ENCODE data around the gene IGFBP3. TPM values are rescaled to one million over a fixed set of nuclear protein-coding genes. Genes with fewer than 3 reads are reported as not detected.
"Not testable (repeated sequence)": the region's sequence is repeated elsewhere in the genome, so short reads cannot be mapped to it uniquely, and the experiment has no call there.

Gene IGFBP3
- total RNA-seq, 1 donor from 2014 or later: 40.2 TPM

DNA sequence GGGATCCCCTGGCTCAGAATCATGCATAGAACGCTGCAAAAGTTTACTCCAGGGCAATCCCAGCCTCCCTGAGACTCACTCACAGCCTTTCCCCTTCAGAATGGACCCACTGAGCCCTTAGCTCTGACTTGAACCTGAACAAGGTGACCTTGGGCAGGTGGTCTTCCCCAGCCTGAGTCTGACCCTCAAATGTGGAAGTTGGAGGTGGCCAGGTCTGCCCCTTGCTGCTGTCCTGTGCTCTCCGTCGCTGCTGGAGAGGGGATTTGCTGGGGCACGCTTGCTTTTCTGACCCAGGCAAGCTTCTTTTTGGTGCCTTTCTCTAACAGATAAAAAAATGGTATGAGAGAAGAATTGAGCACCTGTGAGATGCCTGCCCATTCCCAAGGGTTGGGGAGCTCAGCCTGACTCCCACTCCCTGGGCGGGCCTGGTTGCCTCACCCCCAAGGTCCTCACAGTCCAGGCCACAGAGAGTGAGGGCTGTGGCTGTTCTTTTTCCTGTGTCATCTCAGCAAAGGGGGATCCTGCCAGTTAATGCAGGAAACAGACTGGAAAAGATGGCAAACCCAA is 46.6 kb upstream of the IGFBP3 start:
- H3K36me3 Mint-ChIP-seq (ENCODE audit: low read depth): no peaks in the 10 kb centered on the region
- TF ChIP-seq, protein P1, sequence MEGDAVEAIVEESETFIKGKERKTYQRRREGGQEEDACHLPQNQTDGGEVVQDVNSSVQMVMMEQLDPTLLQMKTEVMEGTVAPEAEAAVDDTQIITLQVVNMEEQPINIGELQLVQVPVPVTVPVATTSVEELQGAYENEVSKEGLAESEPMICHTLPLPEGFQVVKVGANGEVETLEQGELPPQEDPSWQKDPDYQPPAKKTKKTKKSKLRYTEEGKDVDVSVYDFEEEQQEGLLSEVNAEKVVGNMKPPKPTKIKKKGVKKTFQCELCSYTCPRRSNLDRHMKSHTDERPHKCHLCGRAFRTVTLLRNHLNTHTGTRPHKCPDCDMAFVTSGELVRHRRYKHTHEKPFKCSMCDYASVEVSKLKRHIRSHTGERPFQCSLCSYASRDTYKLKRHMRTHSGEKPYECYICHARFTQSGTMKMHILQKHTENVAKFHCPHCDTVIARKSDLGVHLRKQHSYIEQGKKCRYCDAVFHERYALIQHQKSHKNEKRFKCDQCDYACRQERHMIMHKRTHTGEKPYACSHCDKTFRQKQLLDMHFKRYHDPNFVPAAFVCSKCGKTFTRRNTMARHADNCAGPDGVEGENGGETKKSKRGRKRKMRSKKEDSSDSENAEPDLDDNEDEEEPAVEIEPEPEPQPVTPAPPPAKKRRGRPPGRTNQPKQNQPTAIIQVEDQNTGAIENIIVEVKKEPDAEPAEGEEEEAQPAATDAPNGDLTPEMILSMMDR (conservative IDR thresholded peaks at IDR 0.05): no peak
- no peak overlapping the region for H3K4me3 Mint-ChIP-seq
- no peak overlapping the region for H3K27ac Mint-ChIP-seq (ENCODE audit: unreplicated experiment)
- H3K27me3 Mint-ChIP-seq (ENCODE audit: low read depth): peaks cover 34% of the 10 kb centered on the region
- H3K4me1 Mint-ChIP-seq: no peaks in the 10 kb centered on the region
- no peak for DNase-seq (ENCODE audit: low read depth, low spot score)
- H3K9me3 Mint-ChIP-seq: no peaks in the 10 kb centered on the region

DNA sequence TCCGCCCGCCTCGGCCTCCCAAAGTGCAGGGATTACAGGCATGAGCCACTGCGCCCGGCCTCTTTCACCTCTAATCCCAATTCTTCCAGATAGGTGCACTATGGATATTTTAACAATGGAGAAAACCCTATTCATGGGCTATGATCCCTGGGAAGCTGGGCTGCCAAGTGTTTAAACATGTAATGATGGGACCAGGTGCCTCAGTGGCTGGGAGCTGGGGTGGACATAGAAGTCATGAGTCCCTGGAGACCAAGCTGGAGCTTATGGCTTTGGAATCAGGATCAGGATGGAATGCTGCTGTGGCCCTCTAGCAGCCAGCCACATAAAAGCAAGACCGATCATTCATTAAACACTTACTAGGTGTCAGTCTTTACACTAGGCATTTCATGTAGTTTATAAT is 41.8 kb upstream of the IGFBP3 start:
- no peaks in the 10 kb centered on the region for H3K9me3 Mint-ChIP-seq
- H3K36me3 Mint-ChIP-seq (ENCODE audit: low read depth): no peaks in the 10 kb centered on the region
- no peaks in the 10 kb centered on the region for H3K4me1 Mint-ChIP-seq
- H3K27ac Mint-ChIP-seq (ENCODE audit: unreplicated experiment): no peak overlapping the region
- no peak for DNase-seq (ENCODE audit: low read depth, low spot score)
- TF ChIP-seq, protein P1 (conservative IDR thresholded peaks at IDR 0.05): no peak
- H3K27me3 Mint-ChIP-seq (ENCODE audit: low read depth): peaks cover 4% of the 10 kb centered on the region
- no peak overlapping the region for H3K4me3 Mint-ChIP-seq

DNA sequence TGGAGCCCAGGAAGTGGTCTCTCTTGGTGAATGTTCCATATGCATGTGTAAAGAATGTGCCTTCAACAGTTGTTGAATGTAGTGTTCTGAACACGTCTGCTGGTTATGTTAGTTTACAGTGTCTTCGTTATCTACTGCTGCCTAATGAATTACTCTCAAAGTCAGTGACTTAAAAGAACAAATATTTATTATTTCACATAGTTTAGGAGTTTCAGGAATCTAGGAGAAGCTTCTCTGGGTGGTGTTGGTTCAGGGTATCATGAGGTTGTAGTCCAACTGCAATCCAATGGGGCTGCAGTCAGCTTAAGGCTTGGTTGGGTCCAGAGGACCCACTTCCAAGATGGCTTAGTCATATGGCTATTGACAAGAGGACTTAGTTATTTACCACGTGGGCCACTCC is 36.6 kb upstream of the IGFBP3 start:
- TF ChIP-seq, protein P1 (conservative IDR thresholded peaks at IDR 0.05): no peak
- Mint-ChIP-seq H3K9me3 (no peaks in the 10 kb centered on the region), H3K36me3 (ENCODE audit: low read depth) (no peaks in the 10 kb centered on the region), H3K27ac (ENCODE audit: unreplicated experiment) (no peak overlapping the region), H3K4me1 (no peaks in the 10 kb centered on the region), H3K27me3 (ENCODE audit: low read depth) (no peaks in the 10 kb centered on the region), H3K4me3 (no peak overlapping the region)
- DNase-seq (ENCODE audit: low read depth, low spot score): no peak

DNA sequence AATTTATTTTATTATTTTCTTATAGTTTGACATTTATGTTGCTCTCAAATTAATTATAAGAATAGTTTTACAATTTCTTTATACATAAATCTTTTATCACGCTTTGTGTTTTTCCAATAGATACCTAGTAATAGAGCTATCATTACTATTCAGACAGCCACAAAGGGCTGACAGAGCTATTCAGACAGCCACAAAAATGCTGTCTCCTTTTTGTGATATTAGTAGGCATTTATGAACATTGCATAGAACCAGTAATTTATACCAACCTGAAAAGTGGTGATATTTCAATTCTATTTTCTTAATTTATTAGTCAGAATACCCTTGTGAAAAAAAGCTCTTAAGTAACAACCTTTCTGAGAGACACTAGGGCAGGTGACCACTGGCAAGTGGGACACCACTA is 34.2 kb upstream of the IGFBP3 start:
- Mint-ChIP-seq H3K27ac (ENCODE audit: unreplicated experiment) (no peak overlapping the region), H3K9me3 (peaks cover 1% of the 10 kb centered on the region)
- TF ChIP-seq, protein P1 (conservative IDR thresholded peaks at IDR 0.05): no peak

DNA sequence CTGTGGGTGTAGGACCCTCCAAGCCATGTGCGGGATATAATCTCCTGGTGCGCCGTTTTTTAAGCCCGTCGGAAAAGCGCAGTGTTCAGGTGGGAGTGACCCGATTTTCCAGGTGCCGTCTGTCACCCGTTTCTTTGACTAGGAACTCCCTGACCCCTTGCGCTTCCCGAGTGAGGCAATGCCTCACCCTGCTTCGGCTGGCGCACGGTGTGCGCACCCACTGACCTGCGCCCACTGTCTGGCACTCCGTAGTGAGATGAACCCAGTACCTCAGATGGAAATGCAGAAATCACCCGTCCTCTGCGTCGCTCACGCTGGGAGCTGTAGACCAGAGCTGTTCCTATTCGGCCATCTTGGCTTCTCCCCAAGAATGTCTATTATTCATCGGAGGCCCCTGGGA is 32.0 kb upstream of the IGFBP3 start:
- H3K9me3 Mint-ChIP-seq; H3K4me1 Mint-ChIP-seq; H3K36me3 Mint-ChIP-seq (ENCODE audit: low read depth); H3K4me3 Mint-ChIP-seq; H3K27ac Mint-ChIP-seq (ENCODE audit: unreplicated experiment); H3K27me3 Mint-ChIP-seq (ENCODE audit: low read depth); DNase-seq (ENCODE audit: low read depth, low spot score): not testable (repeated sequence)

More for the DNA sequence above, 34.2 kb upstream of the IGFBP3 start:
- Mint-ChIP-seq H3K27me3 (ENCODE audit: low read depth) (no peaks in the 10 kb centered on the region), H3K36me3 (ENCODE audit: low read depth) (peaks cover 2% of the 10 kb centered on the region), H3K4me1 (no peaks in the 10 kb centered on the region), H3K4me3 (no peak overlapping the region)
- DNase-seq (ENCODE audit: low read depth, low spot score): no peak

DNA sequence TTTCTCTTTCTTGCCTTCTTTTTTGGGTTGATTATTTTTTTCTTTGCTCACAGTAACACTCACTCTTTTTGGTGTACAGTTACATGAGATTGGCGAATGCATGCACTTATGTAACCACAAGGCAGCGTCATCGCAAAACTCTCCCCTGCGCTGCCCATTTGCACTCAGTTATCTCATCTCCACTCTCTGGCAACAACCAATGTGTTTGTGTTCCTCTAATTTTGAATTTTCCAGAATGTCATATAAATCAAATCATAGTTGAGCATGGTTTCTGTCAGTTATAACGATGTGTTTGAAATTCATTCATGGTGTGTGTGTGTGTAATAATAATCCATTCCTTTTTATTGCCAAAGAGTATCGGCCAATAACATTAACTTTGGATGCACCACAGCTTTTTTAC is 23.0 kb upstream of the IGFBP3 start:
- no peak for DNase-seq (ENCODE audit: low read depth, low spot score)
- H3K9me3 Mint-ChIP-seq: peaks cover 4% of the 10 kb centered on the region
- TF ChIP-seq, protein P1 (conservative IDR thresholded peaks at IDR 0.05): no peak
- no peak overlapping the region for H3K27ac Mint-ChIP-seq (ENCODE audit: unreplicated experiment)
- peaks cover 3% of the 10 kb centered on the region for H3K36me3 Mint-ChIP-seq (ENCODE audit: low read depth)
- no peaks in the 10 kb centered on the region for H3K27me3 Mint-ChIP-seq (ENCODE audit: low read depth)
- H3K4me1 Mint-ChIP-seq: no peaks in the 10 kb centered on the region
- H3K4me3 Mint-ChIP-seq: no peak overlapping the region
